ENCODE results near the gene CAST.

The CAST gene

DNA sequence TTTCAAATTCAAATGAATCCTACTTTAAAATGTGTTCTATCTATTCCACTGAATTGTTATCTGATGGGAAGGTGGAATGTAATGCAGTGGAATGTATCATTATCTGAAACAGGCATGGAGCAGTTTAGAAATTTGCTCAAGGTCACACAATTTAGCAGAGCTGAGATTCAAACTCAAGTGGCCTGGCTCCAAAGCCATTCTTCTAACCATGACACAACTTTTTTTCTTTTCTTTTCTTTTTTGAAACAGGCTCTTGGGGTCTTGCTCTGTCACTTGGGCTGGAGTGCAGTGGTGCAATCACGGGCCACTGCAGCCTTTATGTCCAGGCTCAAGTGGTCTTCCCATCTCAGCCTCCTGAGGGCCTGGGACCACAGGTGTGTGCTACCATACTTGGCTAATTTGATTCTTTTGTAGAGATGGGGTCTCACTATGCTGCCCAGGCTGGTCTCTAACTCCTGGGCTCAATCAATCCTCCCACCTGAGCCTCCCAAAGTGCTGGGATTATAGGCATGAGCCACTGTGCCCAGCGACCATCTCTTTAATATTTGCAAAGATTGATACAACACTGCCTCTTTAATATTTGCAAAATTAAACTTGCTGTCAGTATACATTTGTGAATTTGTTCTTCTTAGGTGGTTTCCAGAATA lies 50.0 kb downstream of the CAST start:
- Histone ChIP-seq H3K36me3 (no peaks in the 10 kb centered on the region), H3K4me3 (ENCODE audit: low read depth, low read length) (no peak overlapping the region), H3K27me3 (ENCODE audit: insufficient read depth, low read depth, severe bottlenecking) (no peaks in the 10 kb centered on the region), H3K9me3 (ENCODE audit: severe bottlenecking) (no peaks in the 10 kb centered on the region), H3K27ac (no peak overlapping the region)
- TF ChIP-seq, protein P1, sequence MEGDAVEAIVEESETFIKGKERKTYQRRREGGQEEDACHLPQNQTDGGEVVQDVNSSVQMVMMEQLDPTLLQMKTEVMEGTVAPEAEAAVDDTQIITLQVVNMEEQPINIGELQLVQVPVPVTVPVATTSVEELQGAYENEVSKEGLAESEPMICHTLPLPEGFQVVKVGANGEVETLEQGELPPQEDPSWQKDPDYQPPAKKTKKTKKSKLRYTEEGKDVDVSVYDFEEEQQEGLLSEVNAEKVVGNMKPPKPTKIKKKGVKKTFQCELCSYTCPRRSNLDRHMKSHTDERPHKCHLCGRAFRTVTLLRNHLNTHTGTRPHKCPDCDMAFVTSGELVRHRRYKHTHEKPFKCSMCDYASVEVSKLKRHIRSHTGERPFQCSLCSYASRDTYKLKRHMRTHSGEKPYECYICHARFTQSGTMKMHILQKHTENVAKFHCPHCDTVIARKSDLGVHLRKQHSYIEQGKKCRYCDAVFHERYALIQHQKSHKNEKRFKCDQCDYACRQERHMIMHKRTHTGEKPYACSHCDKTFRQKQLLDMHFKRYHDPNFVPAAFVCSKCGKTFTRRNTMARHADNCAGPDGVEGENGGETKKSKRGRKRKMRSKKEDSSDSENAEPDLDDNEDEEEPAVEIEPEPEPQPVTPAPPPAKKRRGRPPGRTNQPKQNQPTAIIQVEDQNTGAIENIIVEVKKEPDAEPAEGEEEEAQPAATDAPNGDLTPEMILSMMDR (IDR thresholded peaks at IDR 0.05; ENCODE audit: low read depth, low read length) = no peak
- DNase-seq = no peak

GRCh38 chr5:96714450-96714849 lies 52.3 kb downstream of the CAST start:
- no peak overlapping the region for H3K27ac ChIP-seq
- TF ChIP-seq, protein P1 (IDR thresholded peaks at IDR 0.05; ENCODE audit: low read depth, low read length) = no peak

DNA sequence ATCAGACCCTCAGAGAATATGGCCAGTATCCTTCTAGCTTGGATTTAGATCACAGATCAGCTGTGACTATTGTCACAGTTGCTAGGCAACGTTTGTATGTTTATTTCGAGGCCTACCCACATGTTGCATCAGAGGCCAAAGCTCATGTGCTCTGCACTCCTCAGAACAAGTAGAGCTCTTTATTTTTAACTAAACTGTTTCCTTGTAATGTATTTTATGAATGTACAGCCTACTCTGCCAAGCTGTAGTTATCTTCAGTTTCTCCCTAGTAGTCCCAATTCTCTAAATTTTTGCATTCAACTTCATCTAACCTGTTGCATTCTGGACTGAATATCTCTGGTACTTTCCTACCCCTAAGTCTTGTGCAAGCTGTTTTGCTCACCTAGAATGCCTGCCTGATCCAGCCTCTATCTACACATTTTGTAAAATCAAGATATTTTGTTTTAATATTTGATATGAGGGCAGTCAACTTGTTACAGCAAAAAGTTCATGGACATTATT lies 52.8 kb downstream of the CAST start:
- Histone ChIP-seq H3K36me3 (no peaks in the 10 kb centered on the region; the same call in 1 of the 2 replicates), H3K4me3 (ENCODE audit: low read depth, low read length) (no peak overlapping the region), H3K27ac (no peak overlapping the region), H3K9me3 (ENCODE audit: severe bottlenecking) (no peaks in the 10 kb centered on the region), H3K27me3 (ENCODE audit: insufficient read depth, low read depth, severe bottlenecking) (no peaks in the 10 kb centered on the region)
- TF ChIP-seq, protein P1 (IDR thresholded peaks at IDR 0.05; ENCODE audit: low read depth, low read length) = no peak
- no peak for DNase-seq

More at GRCh38 chr5:96714450-96714849, 52.3 kb downstream of the CAST start:
- H3K4me3 ChIP-seq (ENCODE audit: low read depth, low read length) = no peak overlapping the region
- DNase-seq = no peak
- H3K36me3 ChIP-seq = no peaks in the 10 kb centered on the region; the same call in 1 of the 2 replicates
- H3K9me3 ChIP-seq (ENCODE audit: severe bottlenecking) = no peaks in the 10 kb centered on the region
- H3K27me3 ChIP-seq (ENCODE audit: insufficient read depth, low read depth, severe bottlenecking) = no peaks in the 10 kb centered on the region

DNA sequence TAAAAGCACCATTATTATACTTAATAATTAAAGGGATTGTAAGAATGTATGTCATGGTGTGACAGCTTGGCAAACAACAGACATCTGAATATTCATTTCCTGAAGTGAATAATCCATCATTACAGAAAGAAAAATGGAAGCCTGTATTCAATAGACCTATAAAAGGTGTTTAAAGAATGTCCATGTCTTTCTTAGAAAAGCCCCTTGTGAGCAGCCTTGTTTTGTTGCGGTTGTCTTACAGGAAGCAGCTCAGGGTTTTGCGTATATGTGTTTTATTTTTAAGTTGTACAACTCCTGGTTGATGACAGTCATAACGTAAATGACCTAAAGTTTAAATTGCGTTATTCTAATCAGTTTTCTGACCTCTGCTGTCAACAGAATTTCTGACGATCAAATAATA lies 53.8 kb downstream of the CAST start:
- Histone ChIP-seq H3K27me3 (ENCODE audit: insufficient read depth, low read depth, severe bottlenecking) (no peaks in the 10 kb centered on the region), H3K36me3 (no peaks in the 10 kb centered on the region; the same call in 1 of the 2 replicates), H3K4me3 (ENCODE audit: low read depth, low read length) (no peak overlapping the region), H3K9me3 (ENCODE audit: severe bottlenecking) (no peaks in the 10 kb centered on the region), H3K27ac (no peak overlapping the region)
- DNase-seq = no peak
- TF ChIP-seq, protein P1 (IDR thresholded peaks at IDR 0.05; ENCODE audit: low read depth, low read length) = no peak

- Histone ChIP-seq H3K27ac (no peak overlapping the region), H3K36me3 (no peaks in the 10 kb centered on the region; the same call in 1 of the 2 replicates), H3K9me3 (ENCODE audit: severe bottlenecking) (no peaks in the 10 kb centered on the region), H3K4me3 (ENCODE audit: low read depth, low read length) (no peak overlapping the region), H3K27me3 (ENCODE audit: insufficient read depth, low read depth, severe bottlenecking) (no peaks in the 10 kb centered on the region)
- DNase-seq = no peak
- TF ChIP-seq, protein P1 (IDR thresholded peaks at IDR 0.05; ENCODE audit: low read depth, low read length) = no peak
Observed at GRCh38 chr5:96716716-96717115, 54.5 kb downstream of the CAST start.

Data from WERI-Rb-1 (cell line).